Suppressor macrophage treated with lipopolysaccharide for 4 hours (primary cell): ENCODE data around the gene CYP3A5.
"Not testable (repeated sequence)": the region's sequence is repeated elsewhere in the genome, so short reads cannot be mapped to it uniquely, and the experiment has no call there.

Experiments
- DNase-seq: peaks from one replicate; pipeline ENCODE4 v3.0.0-alpha.2; 2020

Gene CYP3A5

GRCh38 chr7:99637414-99637813 lies 42.4 kb downstream of the CYP3A5 start:
- not testable (repeated sequence) for DNase-seq

- peak; percentile 30 for DNase-seq
These were observed 48.3 kb downstream of the CYP3A5 start for GRCh38 chr7:99631295-99632109.

- DNase-seq, result no peak
These were observed 50.2 kb downstream of the CYP3A5 start for GRCh38 chr7:99629643-99630042.

- DNase-seq, result no peak
These were observed 51.0 kb downstream of the CYP3A5 start for GRCh38 chr7:99628471-99629465.

- no peak for DNase-seq
These were observed 52.3 kb downstream of the CYP3A5 start for GRCh38 chr7:99627513-99627912.

GRCh38 chr7:99626661-99627060 lies 53.1 kb downstream of the CYP3A5 start:
- no peak for DNase-seq

GRCh38 chr7:99625961-99626360 lies 53.8 kb downstream of the CYP3A5 start:
- DNase-seq, result no peak

GRCh38 chr7:99625321-99625720 lies 54.5 kb downstream of the CYP3A5 start:
- no peak for DNase-seq

- DNase-seq, result no peak
These were observed 55.3 kb downstream of the CYP3A5 start for GRCh38 chr7:99624484-99624883.

GRCh38 chr7:99623702-99624447 lies 55.9 kb downstream of the CYP3A5 start:
- no peak for DNase-seq

GRCh38 chr7:99623091-99623693 lies 56.6 kb downstream of the CYP3A5 start:
- no peak for DNase-seq

- no peak for DNase-seq
These were observed 57.2 kb downstream of the CYP3A5 start for GRCh38 chr7:99622596-99622995.

GRCh38 chr7:99621271-99621670 lies 58.5 kb downstream of the CYP3A5 start:
- no peak for DNase-seq

- no peak for DNase-seq
These were observed 60.1 kb downstream of the CYP3A5 start for GRCh38 chr7:99619571-99620130.

GRCh38 chr7:99618726-99619125 lies 61.1 kb downstream of the CYP3A5 start:
- no peak for DNase-seq

GRCh38 chr7:99617192-99617781 lies 62.5 kb downstream of the CYP3A5 start:
- DNase-seq, result peak; percentile 30

- peak; percentile 90 for DNase-seq
These were observed 63.2 kb downstream of the CYP3A5 start, which contains the start of gene ZSCAN25 for GRCh38 chr7:99616359-99617191. Gene ZSCAN25 (plus strand): TSS chr7:99616946. CDS start chr7:99619607, 2,661 bp downstream.

- no peak for DNase-seq
These were observed 63.8 kb downstream of the CYP3A5 start for GRCh38 chr7:99615989-99616358.

- no peak for DNase-seq
These were observed 65.3 kb downstream of the CYP3A5 start for GRCh38 chr7:99614495-99614894.

- no peak for DNase-seq
These were observed 72.2 kb downstream of the CYP3A5 start for GRCh38 chr7:99607548-99607947.

GRCh38 chr7:99606531-99606930 lies 73.3 kb downstream of the CYP3A5 start:
- no peak for DNase-seq
